Liver (tissue), 9 donors: ENCODE data around the gene TMEM200A. TPM values are rescaled to one million over a fixed set of nuclear protein-coding genes. Genes with fewer than 3 reads are reported as not detected.

Experiments
- DNase-seq: peaks from one replicate; pipeline ENCODE4 v3.0.0-alpha.2; 2017; ENCODE audit warnings: low spot score
- H3K27ac ChIP-seq, 2 donors: one replicate each; pipeline ENCODE4 v1.7.0; 2013; ENCODE audit warnings: inconsistent platforms in 2 of 2, low read length in 2 of 2, control low read depth in 1 of 2, low read depth in 1 of 2, mild to moderate bottlenecking in 1 of 2
- H3K27me3 ChIP-seq, 4 donors: one replicate each; pipeline versions ENCODE4 v1.6.1 to v1.7.0; 2013; ENCODE audit warnings: low read length in 3 of 4, inconsistent platforms in 1 of 4, mild to moderate bottlenecking in 1 of 4, moderate library complexity in 1 of 4; ENCODE audit not compliant: control insufficient read depth in 4 of 4, insufficient read depth in 4 of 4
- H3K36me3 ChIP-seq, 4 donors: one replicate each; pipeline versions ENCODE4 v1.6.1 to v1.7.0; 2013; ENCODE audit warnings: low read length in 3 of 4, mild to moderate bottlenecking in 3 of 4, low read depth in 1 of 4, moderate library complexity in 1 of 4; ENCODE audit not compliant: control insufficient read depth in 4 of 4, insufficient read depth in 3 of 4
- H3K4me1 ChIP-seq, 4 donors: one replicate each; pipeline versions ENCODE4 v1.6.1 to v1.7.0; 2013; ENCODE audit warnings: low read length in 3 of 4, mild to moderate bottlenecking in 3 of 4, moderate library complexity in 1 of 4; ENCODE audit not compliant: control insufficient read depth in 4 of 4, insufficient read depth in 4 of 4
- H3K4me3 ChIP-seq, 3 donors: one replicate each; pipeline versions ENCODE4 v1.6.1 to v1.7.0; 2013; ENCODE audit warnings: low read length in 3 of 3, control low read depth in 1 of 3, low read depth in 1 of 3, mild to moderate bottlenecking in 1 of 3
- H3K9ac ChIP-seq, 2 donors: one replicate each; pipeline ENCODE4 v1.7.0; 2013; ENCODE audit warnings: low read length in 2 of 2, mild to moderate bottlenecking in 2 of 2, moderate library complexity in 2 of 2, control low read depth in 1 of 2, low read depth in 1 of 2
- H3K9me3 ChIP-seq, 4 donors: one replicate each; pipeline versions ENCODE4 v1.6.1 to v1.7.0; 2013; ENCODE audit warnings: low read length in 3 of 4; ENCODE audit not compliant: control insufficient read depth in 4 of 4
- CTCF ChIP-seq: fragments of 150-350 bp; IDR thresholded peaks from 2 replicates; pipeline ENCODE4 v1.5.1; 2017; ENCODE audit warnings: improper control_type of control experiment, low read depth, low read length; ENCODE audit not compliant: missing input control
- EGR1 ChIP-seq, 2 donors: IDR thresholded peaks; 2 replicates each; pipeline ENCODE4 v1.6.1; 2016 to 2018; ENCODE audit warnings: antibody characterized with exemption in 2 of 2, low read depth in 2 of 2
- FOXA1 ChIP-seq: IDR thresholded peaks from 2 replicates; pipeline ENCODE4 v1.6.1; 2016; ENCODE audit warnings: antibody characterized with exemption
- FOXA2 ChIP-seq: IDR thresholded peaks from 2 replicates; pipeline ENCODE4 v1.6.1; 2016; ENCODE audit warnings: antibody characterized with exemption
- GABPA ChIP-seq, 2 donors: IDR thresholded peaks in 1 of 2; conservative IDR thresholded peaks in 1 of 2; 2 replicates each; pipeline ENCODE4 v1.6.1; 2016; ENCODE audit warnings: antibody characterized with exemption in 2 of 2, mild to moderate bottlenecking in 1 of 2, moderate library complexity in 1 of 2
- HNF4A ChIP-seq, 2 donors: conservative IDR thresholded peaks; 2 replicates each; pipeline ENCODE4 v1.6.1; 2016; ENCODE audit warnings: antibody characterized with exemption in 2 of 2, mild to moderate bottlenecking in 2 of 2
- HNF4G ChIP-seq: IDR thresholded peaks from 2 replicates; pipeline ENCODE4 v1.6.1; 2016; ENCODE audit warnings: antibody characterized with exemption
- MAX ChIP-seq: IDR thresholded peaks from 2 replicates; pipeline ENCODE4 v1.6.1; 2016; ENCODE audit warnings: antibody characterized with exemption
- NR2F2 ChIP-seq: IDR thresholded peaks from 2 replicates; pipeline ENCODE4 v1.6.1; 2016; ENCODE audit warnings: antibody characterized with exemption
- RAD21 ChIP-seq, 2 donors: IDR thresholded peaks; 2 replicates each; pipeline ENCODE4 v1.6.1; 2016; ENCODE audit warnings: antibody characterized with exemption in 2 of 2, mild to moderate bottlenecking in 2 of 2
- REST ChIP-seq: IDR thresholded peaks from 2 replicates; pipeline ENCODE4 v1.6.1; 2016; ENCODE audit warnings: antibody characterized with exemption, mild to moderate bottlenecking
- RXRA ChIP-seq, 2 donors: IDR thresholded peaks; 2 replicates each; pipeline ENCODE4 v1.6.1; 2017 to 2018; ENCODE audit warnings: antibody characterized with exemption in 2 of 2, mild to moderate bottlenecking in 1 of 2
- SP1 ChIP-seq: IDR thresholded peaks from 2 replicates; pipeline ENCODE4 v1.6.1; 2018; ENCODE audit warnings: antibody characterized with exemption, mild to moderate bottlenecking
- YY1 ChIP-seq: IDR thresholded peaks from 2 replicates; pipeline ENCODE4 v1.6.1; 2016; ENCODE audit warnings: antibody characterized with exemption, mild to moderate bottlenecking
- WGBS: extraction: QIAGEN DNeasy Blood & Tissue Kit; methylation state at CpG from one replicate; pipeline ENCODE4 v1.1.7; 2013; 5-methylcytosine and 5-hydroxymethylcytosine counted together
- polyA plus RNA-seq, 2 donors: library from polyadenylated mRNA; stranded (reverse) in 1 of 2; unstranded in 1 of 2; fragments of 200-250 nt in 1 of 2; fragments of >200 nt in 1 of 2; fragmentation: Nextera tagmentation in 1 of 2; extraction: Ambion mirVana in 1 of 2; gene quantifications; one replicate each; pipeline versions ENCODE4 v1.2.1 to v1.2.3, GENCODE V29; 2013 to 2015
- total RNA-seq, 2 donors: library from RNA; depleted of rRNA; stranded (reverse); fragments of >200 nt; gene quantifications; one replicate each; pipeline ENCODE4 v1.2.3, GENCODE V29; 2014
- donor health status: healthy.
- donor health status: healthy.
- donor health status: healthy.
- donor health status: healthy.
- donor health status: healthy.

Gene TMEM200A
- total and polyA plus RNA-seq, 4 donors = 0.08 to 0.33 (median 0.09) TPM

GRCh38 chr6:130395164-130395563 is 29.3 kb downstream of the TMEM200A start (continued):
- no peak for TF ChIP-seq RAD21 (IDR thresholded peaks at IDR 0.05)

GRCh38 chr6:130396722-130397121 is 30.9 kb downstream of the TMEM200A start:
- Histone ChIP-seq H3K27me3 (no peaks in the 10 kb centered on the region), H3K4me3 (no peak overlapping the region), H3K9ac (no peak overlapping the region), H3K36me3 (no peaks in the 10 kb centered on the region), H3K4me1 (no peaks in the 10 kb centered on the region), H3K9me3 (no peaks in the 10 kb centered on the region), H3K27ac (no peak overlapping the region)
- WGBS = 47% methylated on average over 2 of the region's 2 CpGs
- no peak for DNase-seq
- TF ChIP-seq NR2F2 = no peak

- H3K27me3 ChIP-seq = peaks cover 0 to 3% (median 0%) of the 10 kb centered on the region in 4 donors
- no peak overlapping the region for H3K9ac ChIP-seq
- 73% methylated on average over 2 of the region's 2 CpGs for WGBS
- H3K4me3 ChIP-seq = no peak overlapping the region
- no peaks in the 10 kb centered on the region for H3K4me1 ChIP-seq
- no peak for TF ChIP-seq HNF4A (conservative IDR thresholded peaks at IDR 0.05)
- no peak for TF ChIP-seq YY1
- no peak for TF ChIP-seq CTCF
- no peak for TF ChIP-seq FOXA2
- TF ChIP-seq RAD21 (IDR thresholded peaks at IDR 0.05) = no peak
- no peak for TF ChIP-seq FOXA1
- no peak for TF ChIP-seq SP1
- no peak for TF ChIP-seq HNF4G
- no peak for TF ChIP-seq RXRA (IDR thresholded peaks at IDR 0.05)
- H3K36me3 ChIP-seq = no peaks in the 10 kb centered on the region
- no peak for DNase-seq
- no peaks in the 10 kb centered on the region for H3K9me3 ChIP-seq
- no peak overlapping the region for H3K27ac ChIP-seq
Observed at GRCh38 chr6:130405549-130405948, 39.7 kb downstream of the TMEM200A start.

- no peak for DNase-seq
- Histone ChIP-seq H3K36me3 (no peaks in the 10 kb centered on the region), H3K27ac (no peak overlapping the region), H3K27me3 (peaks cover 0 to 3% (median 0%) of the 10 kb centered on the region in 4 donors), H3K4me1 (no peaks in the 10 kb centered on the region), H3K9me3 (no peaks in the 10 kb centered on the region), H3K9ac (no peak overlapping the region), H3K4me3 (no peak overlapping the region)
- no peak for TF ChIP-seq GABPA (IDR thresholded peaks at IDR 0.05 in 1 of 2, conservative IDR thresholded peaks at IDR 0.05 in 1 of 2)
- no peak for TF ChIP-seq RAD21 (IDR thresholded peaks at IDR 0.05)
- TF ChIP-seq SP1 = no peak
- TF ChIP-seq EGR1 (IDR thresholded peaks at IDR 0.05; ENCODE audit: low read depth in 2 of 2) = no peak
- no peak for TF ChIP-seq MAX
- TF ChIP-seq HNF4A (conservative IDR thresholded peaks at IDR 0.05) = no peak
- no peak for TF ChIP-seq YY1
- TF ChIP-seq REST = no peak
- no peak for TF ChIP-seq RXRA (IDR thresholded peaks at IDR 0.05)
- no peak for TF ChIP-seq HNF4G
- 73% methylated on average over 3 of the region's 3 CpGs for WGBS
Observed at GRCh38 chr6:130407032-130407431, 41.2 kb downstream of the TMEM200A start.
